OCI-LY7 (cell line): ENCODE results near the gene PROM2. TPM values are rescaled to one million over a fixed set of nuclear protein-coding genes. Genes with fewer than 3 reads are reported as not detected.

Source experiments
- BruUV-seq: library from RNA; stranded (reverse); fragments of 400-500 nt; replicated peaks from 2 replicates; lab custom pipeline; 2021; lab: Mats Ljungman, UMichigan
- CTCF ChIA-PET: fragments of 300-600 bp; sonication (Branson Sonifier 250); formaldehyde crosslinking; loops from one replicate; lab custom pipeline; 2022; ENCODE audit warnings: antibody characterized with exemption; ENCODE audit not compliant: unreplicated experiment; lab: Charles Lee
- POLR2A ChIA-PET: fragments of 300-600 bp; sonication (Branson Sonifier 250); formaldehyde crosslinking; loops from one replicate; lab custom pipeline; 2022; ENCODE audit warnings: antibody characterized with exemption; lab: Charles Lee
- DNase-seq: peaks from one replicate; pipeline ENCODE4 v3.0.0-alpha.2; 2015; ENCODE audit warnings: low spot score
- H2AFZ ChIP-seq: fragments of 200-600 bp; sonication (generic), shearing (Covaris generic); 2 replicates; pipeline ENCODE4 v1.6.1; 2014; ENCODE audit warnings: mild to moderate bottlenecking, antibody characterized with exemption, low read length, moderate library complexity
- H3K27ac ChIP-seq: fragments of 200-600 bp; sonication (generic); 2 replicates; pipeline ENCODE4 v1.5.1; 2014; ENCODE audit warnings: mixed run types, low read depth, mild to moderate bottlenecking, moderate library complexity, low read length, inconsistent platforms; ENCODE audit not compliant: poor library complexity, severe bottlenecking
- H3K36me3 ChIP-seq: fragments of 200-600 bp; sonication (generic); 2 replicates; pipeline ENCODE4 v1.6.1; 2014; ENCODE audit warnings: mild to moderate bottlenecking, antibody characterized with exemption, low read length, moderate library complexity, mixed read lengths; ENCODE audit not compliant: insufficient read depth
- H3K4me1 ChIP-seq: fragments of 200-600 bp; sonication (generic); 2 replicates; pipeline ENCODE4 v1.5.1; 2014; ENCODE audit warnings: mild to moderate bottlenecking, low read length; ENCODE audit not compliant: insufficient read depth, poor library complexity, severe bottlenecking
- H3K4me2 ChIP-seq: fragments of 200-600 bp; sonication (generic); 2 replicates; pipeline ENCODE4 v1.6.1; 2014; ENCODE audit warnings: mild to moderate bottlenecking, low read length
- H3K4me3 ChIP-seq: fragments of 200-600 bp; sonication (generic); 2 replicates; pipeline ENCODE4 v1.5.1; 2014; ENCODE audit warnings: mild to moderate bottlenecking, low read depth, low read length; ENCODE audit not compliant: poor library complexity, severe bottlenecking
- H3K79me2 ChIP-seq: fragments of 200-600 bp; sonication (generic); 2 replicates; pipeline ENCODE4 v1.6.1; 2016; ENCODE audit warnings: low read depth, mild to moderate bottlenecking, low read length, moderate library complexity, mixed read lengths; ENCODE audit not compliant: insufficient read depth
- H3K9me2 ChIP-seq: fragments of 200-600 bp; sonication (generic); 2 replicates; pipeline ENCODE4 v1.6.1; 2016; ENCODE audit warnings: mild to moderate bottlenecking, low read length, mixed read lengths; ENCODE audit not compliant: insufficient read depth
- H3K9me3 ChIP-seq: fragments of 200-600 bp; sonication (generic); 2 replicates; pipeline ENCODE4 v1.6.1; 2014; ENCODE audit warnings: mild to moderate bottlenecking, mixed run types, low read length, mixed read lengths
- H4K20me1 ChIP-seq: fragments of 200-600 bp; sonication (generic); 2 replicates; pipeline ENCODE4 v1.6.1; 2014; ENCODE audit warnings: mild to moderate bottlenecking, antibody characterized with exemption, low read length, moderate library complexity, mixed read lengths; ENCODE audit not compliant: insufficient read depth
- EZH2phosphoT487 ChIP-seq: fragments of 200-600 bp; sonication (generic); IDR thresholded peaks from 2 replicates; pipeline ENCODE4 v1.6.1; 2018; ENCODE audit warnings: low read depth, borderline replicate concordance, mild to moderate bottlenecking, mixed run types, antibody characterized with exemption, low read length, moderate library complexity, mixed read lengths
- intact Hi-C: fragments of 100-400 bp; cut with micrococcal nuclease; formaldehyde crosslinking; loops from one replicate; pipeline ENCODE4 v1.10.0; 2022; ENCODE audit not compliant: unreplicated experiment
- total RNA-seq, 2 experiments: library from RNA; depleted of rRNA in 1 of 2; stranded (reverse); fragments of >200 nt in 1 of 2; shearing (Covaris generic) in 1 of 2; gene quantifications; 2 replicates each; pipeline ENCODE4 v1.2.3, GENCODE V29; 2014 to 2022
- TF ChIP-seq, protein P1 (sequence below): fragments of 200-600 bp; sonication (generic); conservative IDR thresholded peaks from 2 replicates; pipeline ENCODE4 v1.5.1; 2014; ENCODE audit warnings: mild to moderate bottlenecking, antibody characterized with exemption, low read length, moderate library complexity, mixed read lengths

PROM2 gene
- total RNA-seq, 2 experiments from 2014 or later, result 0.47 TPM; not detected in 1

DNA sequence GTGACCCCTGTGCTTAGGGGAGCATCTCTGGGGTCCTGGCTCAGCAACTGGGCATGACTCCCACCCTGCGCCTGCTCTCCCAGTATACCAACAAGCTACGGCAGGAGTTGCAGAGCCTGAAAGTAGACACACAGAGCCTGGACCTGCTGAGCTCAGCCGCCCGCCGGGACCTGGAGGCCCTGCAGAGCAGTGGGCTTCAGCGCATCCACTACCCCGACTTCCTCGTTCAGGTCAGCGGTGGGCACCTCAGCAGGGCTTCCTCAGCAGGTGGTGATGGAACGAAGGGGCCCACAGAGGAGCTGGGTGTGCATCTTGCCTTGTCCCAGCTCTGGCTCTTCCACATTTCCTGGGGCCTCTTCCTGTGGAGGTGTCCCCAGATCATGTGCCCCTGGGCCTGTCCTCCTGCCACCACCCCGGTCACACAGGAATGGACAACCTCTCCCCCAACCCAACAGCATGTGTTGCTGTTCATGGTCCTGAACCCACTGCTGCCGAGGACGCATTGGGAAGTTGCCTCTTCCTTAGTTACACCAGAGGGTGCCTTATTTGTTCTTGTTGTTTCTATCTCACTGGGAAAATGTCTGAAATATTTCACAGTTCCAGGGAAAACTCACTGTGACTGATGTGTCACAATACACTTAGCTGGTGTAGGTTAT is 10.8 kb downstream of the PROM2 start:
- POLR2A ChIA-PET, result no interaction called here

DNA sequence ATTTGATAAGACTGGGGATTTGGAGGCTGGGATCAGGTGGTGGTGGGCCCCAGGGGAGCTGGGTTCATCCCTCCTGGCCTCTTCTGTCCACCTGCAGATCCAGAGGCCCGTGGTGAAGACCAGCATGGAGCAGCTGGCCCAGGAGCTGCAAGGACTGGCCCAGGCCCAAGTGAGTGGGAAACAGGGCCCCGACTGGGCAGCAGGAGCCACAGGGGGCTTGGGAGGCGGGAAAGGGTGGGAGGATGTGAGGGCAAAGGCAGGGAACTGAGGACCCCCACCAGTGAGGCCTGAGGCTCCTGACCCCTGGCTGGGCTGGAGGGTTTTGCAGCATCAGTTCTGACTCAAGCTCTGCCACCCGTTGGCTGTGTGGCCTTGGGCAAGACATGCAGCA is 11.3 kb downstream of the PROM2 start:
- H3K9me3 ChIP-seq, result no peaks in the 10 kb centered on the region
- H3K79me2 ChIP-seq, result no peaks in the 10 kb centered on the region
- TF ChIP-seq EZH2phosphoT487, result no peak
- TF ChIP-seq, protein P1, sequence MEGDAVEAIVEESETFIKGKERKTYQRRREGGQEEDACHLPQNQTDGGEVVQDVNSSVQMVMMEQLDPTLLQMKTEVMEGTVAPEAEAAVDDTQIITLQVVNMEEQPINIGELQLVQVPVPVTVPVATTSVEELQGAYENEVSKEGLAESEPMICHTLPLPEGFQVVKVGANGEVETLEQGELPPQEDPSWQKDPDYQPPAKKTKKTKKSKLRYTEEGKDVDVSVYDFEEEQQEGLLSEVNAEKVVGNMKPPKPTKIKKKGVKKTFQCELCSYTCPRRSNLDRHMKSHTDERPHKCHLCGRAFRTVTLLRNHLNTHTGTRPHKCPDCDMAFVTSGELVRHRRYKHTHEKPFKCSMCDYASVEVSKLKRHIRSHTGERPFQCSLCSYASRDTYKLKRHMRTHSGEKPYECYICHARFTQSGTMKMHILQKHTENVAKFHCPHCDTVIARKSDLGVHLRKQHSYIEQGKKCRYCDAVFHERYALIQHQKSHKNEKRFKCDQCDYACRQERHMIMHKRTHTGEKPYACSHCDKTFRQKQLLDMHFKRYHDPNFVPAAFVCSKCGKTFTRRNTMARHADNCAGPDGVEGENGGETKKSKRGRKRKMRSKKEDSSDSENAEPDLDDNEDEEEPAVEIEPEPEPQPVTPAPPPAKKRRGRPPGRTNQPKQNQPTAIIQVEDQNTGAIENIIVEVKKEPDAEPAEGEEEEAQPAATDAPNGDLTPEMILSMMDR, result no peak
- no peak overlapping the region for H3K4me3 ChIP-seq
- no TSS peak for BruUV-seq
- ChIA-PET CTCF (no interaction called here), POLR2A (no interaction called here)
- intact Hi-C loops, result no loop called here
- H3K4me2 ChIP-seq, result no peak overlapping the region
- H4K20me1 ChIP-seq, result no peaks in the 10 kb centered on the region
- no peak overlapping the region for H3K27ac ChIP-seq
- no peak overlapping the region for H2AFZ ChIP-seq
- H3K36me3 ChIP-seq, result no peaks in the 10 kb centered on the region
- DNase-seq, result no peak
- no peaks in the 10 kb centered on the region for H3K9me2 ChIP-seq
- no peaks in the 10 kb centered on the region for H3K4me1 ChIP-seq

More for the DNA sequence above, 10.8 kb downstream of the PROM2 start:
- Histone ChIP-seq H3K4me1 (no peaks in the 10 kb centered on the region), H4K20me1 (no peaks in the 10 kb centered on the region), H3K4me2 (no peak overlapping the region), H3K4me3 (no peak overlapping the region), H3K36me3 (no peaks in the 10 kb centered on the region), H3K79me2 (no peaks in the 10 kb centered on the region), H2AFZ (no peak overlapping the region), H3K27ac (no peak overlapping the region), H3K9me3 (no peaks in the 10 kb centered on the region), H3K9me2 (no peaks in the 10 kb centered on the region)
- no TSS peak for BruUV-seq
- CTCF ChIA-PET, result no interaction called here
- DNase-seq, result no peak
- TF ChIP-seq, protein P1, result no peak
- TF ChIP-seq EZH2phosphoT487, result no peak
- intact Hi-C loops, result no loop called here

DNA sequence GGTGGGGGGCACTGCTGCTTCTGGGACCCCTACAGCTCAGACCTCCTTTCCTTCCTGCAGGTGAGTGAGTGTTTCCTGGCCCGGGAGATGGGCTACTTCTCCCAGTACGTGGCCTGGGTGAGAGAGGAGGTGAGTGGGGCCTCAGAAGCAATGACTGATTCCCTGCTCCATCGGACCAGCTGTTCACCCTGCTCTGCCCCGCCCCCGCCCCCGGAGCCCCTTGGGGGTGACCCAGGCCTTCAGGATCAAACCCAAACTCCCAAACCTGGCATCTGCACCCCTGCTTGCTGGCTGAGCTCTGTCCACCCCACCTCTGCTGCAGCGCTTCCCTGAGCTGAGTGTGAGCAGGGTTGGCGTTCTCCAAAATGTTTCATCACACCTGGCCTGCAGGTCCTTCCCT is 13.1 kb downstream of the PROM2 start:
- H3K9me3 ChIP-seq, result no peaks in the 10 kb centered on the region
- no peaks in the 10 kb centered on the region for H4K20me1 ChIP-seq
- H3K9me2 ChIP-seq, result no peaks in the 10 kb centered on the region
- no peak overlapping the region for H3K4me2 ChIP-seq
- ChIA-PET CTCF (interaction anchor here (1.1 kb wide), 1 partner anchor 56 kb away, joined by 3 read pairs; no protein-coding TSS in a partner anchor), POLR2A (no interaction called here)
- TF ChIP-seq, protein P1, result no peak
- no peak for TF ChIP-seq EZH2phosphoT487
- H3K4me3 ChIP-seq, result no peak overlapping the region
- intact Hi-C loops, result no loop called here
- no TSS peak for BruUV-seq
- no peak overlapping the region for H3K27ac ChIP-seq
- H3K4me1 ChIP-seq, result no peaks in the 10 kb centered on the region
- no peaks in the 10 kb centered on the region for H3K79me2 ChIP-seq
- H2AFZ ChIP-seq, result no peak overlapping the region
- H3K36me3 ChIP-seq, result no peaks in the 10 kb centered on the region
- no peak for DNase-seq
